NCI-H82 (cell line): ENCODE measurements around the gene ARHGEF4.
"Not testable (repeated sequence)": the region's sequence is repeated elsewhere in the genome, so short reads cannot be mapped to it uniquely, and the experiment has no call there.

ENCODE experiments used
- DNase-seq: peaks from one replicate; lab custom pipeline; 2025; lab: John Stamatoyannopoulos, UW

The ARHGEF4 gene

GRCh38 chr2:130884503-130884902, 47.8 kb downstream of the ARHGEF4 start:
- no peak for DNase-seq

GRCh38 chr2:130887643-130888042, 50.9 kb downstream of the ARHGEF4 start:
- no peak for DNase-seq

- DNase-seq: no peak
Measured at GRCh38 chr2:130890941-130891669, 54.4 kb downstream of the ARHGEF4 start.

GRCh38 chr2:130891966-130892365, 55.3 kb downstream of the ARHGEF4 start:
- DNase-seq: no peak

GRCh38 chr2:130892793-130893785, 56.4 kb downstream of the ARHGEF4 start:
- no peak for DNase-seq

GRCh38 chr2:130894326-130894942, 57.7 kb downstream of the ARHGEF4 start:
- DNase-seq: no peak

GRCh38 chr2:130896813-130897212, 60.1 kb downstream of the ARHGEF4 start:
- no peak for DNase-seq

- no peak for DNase-seq
Measured at GRCh38 chr2:130898553-130898952, 61.8 kb downstream of the ARHGEF4 start.

GRCh38 chr2:130899306-130899705, 62.6 kb downstream of the ARHGEF4 start:
- no peak for DNase-seq

GRCh38 chr2:130901061-130901460, 64.3 kb downstream of the ARHGEF4 start:
- DNase-seq: no peak

GRCh38 chr2:130901626-130902025, 64.9 kb downstream of the ARHGEF4 start:
- DNase-seq: not testable (repeated sequence)

- DNase-seq: no peak
Measured at GRCh38 chr2:130908832-130909231, 72.1 kb downstream of the ARHGEF4 start.

- DNase-seq: no peak
Measured at GRCh38 chr2:130910931-130911330, 74.2 kb downstream of the ARHGEF4 start.

- DNase-seq: no peak
Measured at GRCh38 chr2:130911482-130911881, 74.8 kb downstream of the ARHGEF4 start.

GRCh38 chr2:130911996-130912395, 75.3 kb downstream of the ARHGEF4 start:
- no peak for DNase-seq

GRCh38 chr2:130912471-130912870, 75.8 kb downstream of the ARHGEF4 start:
- no peak for DNase-seq

- DNase-seq: no peak
Measured at GRCh38 chr2:130913891-130914290, 77.2 kb downstream of the ARHGEF4 start.

- no peak for DNase-seq
Measured at GRCh38 chr2:130915149-130915548, 78.4 kb downstream of the ARHGEF4 start.

GRCh38 chr2:130915595-130916437, 79.1 kb downstream of the ARHGEF4 start:
- DNase-seq: no peak

- no peak for DNase-seq
Measured at GRCh38 chr2:130916438-130916705, 79.7 kb downstream of the ARHGEF4 start.

- no peak for DNase-seq
Measured at GRCh38 chr2:130917006-130917688, 80.4 kb downstream of the ARHGEF4 start.
